Smooth muscle cell (in vitro differentiated cells): Measurements from ENCODE around the gene PHC1. TPM values are rescaled to one million over a fixed set of nuclear protein-coding genes. Genes with fewer than 3 reads are reported as not detected.

Source experiments
- DNase-seq: peaks from one replicate; lab custom pipeline; 2025; ENCODE audit not compliant: unreplicated experiment; lab: John Stamatoyannopoulos, UW
- H2AFZ ChIP-seq: fragments of 200-600 bp; sonication (generic); 2 replicates; pipeline ENCODE4 v1.6.0; 2016; ENCODE audit warnings: antibody characterized with exemption, low read depth, mild to moderate bottlenecking
- H3F3A ChIP-seq: fragments of 200-600 bp; sonication (generic); 2 replicates; pipeline ENCODE4 v1.6.0; 2017; ENCODE audit warnings: antibody characterized with exemption, low read depth
- H3K27ac ChIP-seq: fragments of 200-600 bp; sonication (generic); 2 replicates; pipeline ENCODE4 v1.5.1; 2016; ENCODE audit warnings: low read depth, mild to moderate bottlenecking
- H3K27me3 ChIP-seq: fragments of 200-600 bp; sonication (generic); 2 replicates; pipeline ENCODE4 v1.6.1; 2016; ENCODE audit warnings: low read depth, mild to moderate bottlenecking
- H3K36me3 ChIP-seq: fragments of 200-600 bp; sonication (generic); 2 replicates; pipeline ENCODE4 v1.5.1; 2016; ENCODE audit warnings: low read depth
- H3K4me1 ChIP-seq: fragments of 200-600 bp; sonication (generic); 2 replicates; pipeline ENCODE4 v1.5.1; 2016; ENCODE audit warnings: low read depth
- H3K4me2 ChIP-seq: fragments of 200-600 bp; sonication (generic); 2 replicates; pipeline ENCODE4 v1.6.0; 2016; ENCODE audit warnings: mild to moderate bottlenecking
- H3K4me3 ChIP-seq: fragments of 200-600 bp; sonication (generic); 2 replicates; pipeline ENCODE4 v1.5.1; 2016; ENCODE audit warnings: mild to moderate bottlenecking
- H3K79me2 ChIP-seq: fragments of 200-600 bp; sonication (generic); 2 replicates; pipeline ENCODE4 v1.6.0; 2016; ENCODE audit warnings: low read depth, mild to moderate bottlenecking
- H3K9ac ChIP-seq: fragments of 200-600 bp; sonication (generic); 2 replicates; pipeline ENCODE4 v1.6.0; 2016; ENCODE audit warnings: low read depth
- H3K9me3 ChIP-seq: fragments of 200-600 bp; sonication (generic); replicated peaks from 2 replicates; pipeline ENCODE4 v1.5.1; 2016; ENCODE audit warnings: low read depth
- H4K20me1 ChIP-seq: fragments of 200-600 bp; sonication (generic); 2 replicates; pipeline ENCODE4 v1.6.0; 2016; ENCODE audit warnings: low read depth
- CTCF ChIP-seq: fragments of 200-600 bp; sonication (generic); IDR thresholded peaks from 2 replicates; pipeline ENCODE4 v1.5.1; 2017; ENCODE audit warnings: borderline replicate concordance, mild to moderate bottlenecking, antibody characterized with exemption; ENCODE audit not compliant: insufficient read depth, poor library complexity, severe bottlenecking
- whole genome bisulfite sequencing: methylation state at CpG from one replicate; pipeline ENCODE4 v1.1.7; 2016; ENCODE audit warnings: low lambda C conversion rate; 5-methylcytosine and 5-hydroxymethylcytosine counted together
- polyA plus RNA-seq: library from polyadenylated mRNA; unstranded; fragments of >200 nt; fragmentation: Nextera tagmentation; extraction: Ambion mirVana; gene quantifications from 2 replicates; pipeline ENCODE4 v1.2.1, GENCODE V29; 2016
- total RNA-seq: library from RNA; depleted of rRNA; stranded (reverse); fragments of >200 nt; gene quantifications from 2 replicates; pipeline ENCODE4 v1.2.3, GENCODE V29; 2014

PHC1 gene
- total and polyA plus RNA-seq, 2 experiments from 2014 or later, result 23.1 to 67.6 TPM

DNA sequence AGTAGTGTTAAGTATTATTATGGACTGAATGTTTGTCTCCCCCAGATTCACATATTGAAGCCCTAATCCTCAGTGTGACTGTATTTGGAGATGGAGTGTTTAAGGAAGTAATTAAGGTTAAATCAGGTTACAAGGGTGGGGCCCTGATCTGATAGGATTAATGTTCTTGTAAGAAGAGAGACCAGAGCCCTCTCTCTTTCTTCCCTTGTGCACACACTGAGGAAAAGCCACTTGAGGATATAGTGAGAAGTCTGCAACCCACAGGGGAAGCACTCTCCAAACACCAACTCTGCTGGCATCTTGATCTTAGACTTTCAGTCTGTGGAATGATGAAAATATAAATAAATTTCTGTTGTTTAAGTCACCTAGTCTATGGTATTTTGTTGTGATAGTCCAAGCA, 72.9 kb downstream of the PHC1 start:
- Histone ChIP-seq H2AFZ (no peak overlapping the region), H4K20me1 (no peaks in the 10 kb centered on the region), H3K27me3 (no peaks in the 10 kb centered on the region), H3K4me1 (no peaks in the 10 kb centered on the region), H3K4me2 (no peak overlapping the region), H3F3A (no peaks in the 10 kb centered on the region), H3K36me3 (no peaks in the 10 kb centered on the region), H3K4me3 (no peak overlapping the region), H3K9me3 (no peaks in the 10 kb centered on the region), H3K9ac (no peak overlapping the region), H3K27ac (no peak overlapping the region), H3K79me2 (no peaks in the 10 kb centered on the region)
- no peak for TF ChIP-seq CTCF
- no peak for DNase-seq

GRCh38 chr12:8987685-8988084, 73.4 kb downstream of the PHC1 start:
- Histone ChIP-seq H3K27ac (no peak overlapping the region), H3K79me2 (no peaks in the 10 kb centered on the region), H3K9ac (no peak overlapping the region), H4K20me1 (no peaks in the 10 kb centered on the region), H3K4me3 (no peak overlapping the region), H2AFZ (no peak overlapping the region), H3K27me3 (no peaks in the 10 kb centered on the region), H3K4me1 (no peaks in the 10 kb centered on the region), H3K9me3 (no peaks in the 10 kb centered on the region), H3K4me2 (no peak overlapping the region), H3F3A (no peaks in the 10 kb centered on the region), H3K36me3 (no peaks in the 10 kb centered on the region)
- WGBS, result 92% methylated on average over 1 of the region's 1 CpG
- DNase-seq, result no peak
- no peak for TF ChIP-seq CTCF

DNA sequence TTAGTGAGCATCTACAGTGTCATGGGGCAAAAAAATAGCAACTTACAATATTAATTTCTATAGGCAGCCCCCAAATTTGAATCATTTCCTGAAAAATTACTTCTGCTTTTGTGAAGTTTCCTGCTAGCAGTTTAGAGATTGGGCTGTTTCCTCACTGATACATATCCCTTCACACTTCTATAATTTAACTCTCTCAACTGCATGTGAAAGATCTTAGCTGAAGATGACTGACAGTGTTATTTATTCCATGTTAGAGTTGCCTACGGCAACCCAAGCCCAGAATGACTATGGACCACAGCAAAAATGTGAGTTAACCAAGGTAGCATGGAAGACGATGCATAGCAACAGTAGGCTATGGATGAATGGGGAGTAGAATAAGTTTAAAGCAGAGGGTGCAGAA, 75.1 kb downstream of the PHC1 start, which contains the start of gene KLRG1:
TSS of gene KLRG1 (plus strand) at position 134 of the 400 bp plus-strand sequence. CDS start at position 224, 90 bp downstream.
- no peaks in the 10 kb centered on the region for H3K79me2 ChIP-seq
- DNase-seq, result no peak
- H3K36me3 ChIP-seq, result no peaks in the 10 kb centered on the region
- H3K4me2 ChIP-seq, result no peak within 1 kb of the TSS
- no peak within 1 kb of the TSS for H3K9ac ChIP-seq
- no peaks in the 10 kb centered on the region for H3F3A ChIP-seq
- TF ChIP-seq CTCF, result no peak
- no peaks in the 10 kb centered on the region for H3K9me3 ChIP-seq
- H3K4me3 ChIP-seq, result no peak within 1 kb of the TSS
- no peak within 1 kb of the TSS for H3K27ac ChIP-seq
- WGBS, result 92% methylated on average over 2 of the region's 2 CpGs
- no peaks in the 10 kb centered on the region for H3K4me1 ChIP-seq
- H4K20me1 ChIP-seq, result no peaks in the 10 kb centered on the region
- H2AFZ ChIP-seq, result no peak within 1 kb of the TSS
- H3K27me3 ChIP-seq, result no peaks in the 10 kb centered on the region

Other genes starting within 250 kb of the PHC1 start
- gene RIMKLB, start 216.5 kb upstream of the PHC1 start, total RNA-seq, result 32.1 and 46.2 TPM in 2 replicates
- 11.9 and 20.7 TPM in 2 replicates for gene RIMKLB, start 216.5 kb upstream of the PHC1 start, polyA plus RNA-seq
- 10.0 and 12.5 TPM in 2 replicates for gene A2ML1, start 91.9 kb upstream of the PHC1 start, total RNA-seq
- 1.5 and 2.4 TPM in 2 replicates for gene A2ML1, start 91.9 kb upstream of the PHC1 start, polyA plus RNA-seq
- gene M6PR, start 35.1 kb downstream of the PHC1 start, total RNA-seq, result 71.2 and 106 TPM in 2 replicates
- 49.8 and 67.2 TPM in 2 replicates for gene M6PR, start 35.1 kb downstream of the PHC1 start, polyA plus RNA-seq
- gene KLRG1, start 75.0 kb downstream of the PHC1 start, total RNA-seq, result 1.2 and 1.6 TPM in 2 replicates
- gene KLRG1, start 75.0 kb downstream of the PHC1 start, polyA plus RNA-seq, result 0.70 TPM in 1 of 2 replicates, not detected in the other
- 72.8 and 114 TPM in 2 replicates for gene A2M, start 201.4 kb downstream of the PHC1 start, total RNA-seq
- 66.0 and 108 TPM in 2 replicates for gene A2M, start 201.4 kb downstream of the PHC1 start, polyA plus RNA-seq